DOHH2 (cell line): ENCODE data around the gene WDR18.
"Not testable (repeated sequence)": the region's sequence is repeated elsewhere in the genome, so short reads cannot be mapped to it uniquely, and the experiment has no call there.

Experiments used
- H3F3A ChIP-seq: fragments of 200-600 bp; sonication (generic), shearing (Covaris generic); 2 replicates; pipeline ENCODE4 v1.6.0; 2016; ENCODE audit warnings: antibody characterized with exemption, mild to moderate bottlenecking; ENCODE audit not compliant: control insufficient read depth, insufficient read depth
- H3K27ac ChIP-seq: fragments of 200-600 bp; sonication (generic); 2 replicates; pipeline ENCODE4 v1.5.1; 2014; ENCODE audit warnings: low read depth, mild to moderate bottlenecking, low read length, moderate library complexity
- H3K27me3 ChIP-seq: fragments of 200-600 bp; sonication (generic); 2 replicates; pipeline ENCODE4 v1.6.1; 2014; ENCODE audit warnings: mild to moderate bottlenecking, low read length, mixed read lengths; ENCODE audit not compliant: control insufficient read depth
- H3K36me3 ChIP-seq: fragments of 200-600 bp; sonication (generic); 2 replicates; pipeline ENCODE4 v1.6.1; 2014; ENCODE audit warnings: mild to moderate bottlenecking, low read length, moderate library complexity, mixed read lengths; ENCODE audit not compliant: control insufficient read depth
- H3K4me1 ChIP-seq: fragments of 200-600 bp; sonication (generic); 2 replicates; pipeline ENCODE4 v1.6.1; 2014; ENCODE audit warnings: mild to moderate bottlenecking, low read length, mixed read lengths; ENCODE audit not compliant: control insufficient read depth
- H3K4me2 ChIP-seq: fragments of 200-600 bp; sonication (generic); 2 replicates; pipeline ENCODE4 v1.6.0; 2014; ENCODE audit warnings: mild to moderate bottlenecking, low read length, moderate library complexity
- H3K4me3 ChIP-seq: fragments of 200-600 bp; sonication (generic); 2 replicates; pipeline ENCODE4 v1.5.1; 2014; ENCODE audit warnings: mild to moderate bottlenecking, low read length, mixed read lengths
- H3K79me2 ChIP-seq: fragments of 200-600 bp; sonication (generic); 2 replicates; pipeline ENCODE4 v1.6.1; 2014; ENCODE audit warnings: mild to moderate bottlenecking, low read length, mixed read lengths; ENCODE audit not compliant: control insufficient read depth
- H3K9me2 ChIP-seq: fragments of 200-600 bp; sonication (generic); replicated peaks from 2 replicates; pipeline ENCODE4 v1.6.1; 2014; ENCODE audit warnings: mild to moderate bottlenecking, low read length, mixed read lengths; ENCODE audit not compliant: control insufficient read depth
- H3K9me3 ChIP-seq: fragments of 200-600 bp; sonication (generic); 2 replicates; pipeline ENCODE4 v1.6.1; 2014; ENCODE audit warnings: antibody characterized with exemption, low read length, mixed read lengths; ENCODE audit not compliant: control insufficient read depth, insufficient read depth
- H4K20me1 ChIP-seq: fragments of 200-600 bp; sonication (generic); 2 replicates; pipeline ENCODE4 v1.6.0; 2014; ENCODE audit warnings: low read depth, mild to moderate bottlenecking, antibody characterized with exemption, low read length, moderate library complexity; ENCODE audit not compliant: control insufficient read depth, insufficient read depth
- CTCF ChIP-seq: fragments of 200-600 bp; sonication (generic); IDR thresholded peaks from one replicate; pipeline ENCODE4 v1.5.1; 2014; ENCODE audit warnings: antibody characterized with exemption, mild to moderate bottlenecking, low read depth, low read length; ENCODE audit not compliant: poor library complexity, severe bottlenecking
- EZH2phosphoT487 ChIP-seq: fragments of 200-600 bp; sonication (generic); IDR thresholded peaks from 2 replicates; pipeline ENCODE4 v1.6.1; 2017; ENCODE audit warnings: borderline replicate concordance, mild to moderate bottlenecking, antibody characterized with exemption, low read length, moderate library complexity, mixed read lengths

Gene WDR18

DNA sequence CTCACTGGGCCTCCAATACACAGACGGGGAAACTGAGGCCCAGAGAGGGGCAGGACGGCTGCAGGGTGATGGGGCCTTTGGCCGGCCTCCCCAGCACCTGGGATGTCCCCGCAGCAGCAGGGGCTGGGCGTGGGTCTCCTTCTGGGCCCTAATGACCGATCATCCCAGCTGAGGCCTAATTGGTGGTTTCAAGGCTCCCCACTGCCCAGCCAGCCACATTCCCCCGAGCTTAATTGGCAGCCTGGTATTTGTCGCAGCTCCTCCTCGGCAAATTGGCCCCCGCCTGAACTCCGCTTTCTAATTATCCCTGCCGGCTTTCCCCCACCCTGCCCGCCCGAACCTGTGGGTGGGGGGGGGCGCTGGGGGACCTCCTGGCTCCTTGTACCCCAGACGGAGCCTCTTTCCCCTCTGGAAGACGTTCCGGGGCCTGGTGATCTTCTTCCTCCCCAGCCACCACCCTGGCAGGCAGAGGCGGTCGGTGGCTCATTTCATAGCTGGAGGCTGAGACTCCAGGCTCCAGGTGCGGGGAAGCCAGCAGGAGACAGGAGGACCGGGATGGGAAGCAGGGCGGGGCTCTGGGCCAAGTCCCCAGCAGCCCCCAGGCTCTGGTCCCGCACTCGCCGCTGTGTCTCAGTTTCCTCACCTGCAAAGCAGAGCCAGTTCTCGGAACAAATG lies 27.2 kb upstream of the WDR18 start:
- no peaks in the 10 kb centered on the region; the same call in 1 of the 2 replicates for H4K20me1 ChIP-seq
- no peak overlapping the region for H3K4me3 ChIP-seq
- no peak overlapping the region for H3K27ac ChIP-seq
- H3K27me3 ChIP-seq, result peaks cover 31% of the 10 kb centered on the region
- H3K4me2 ChIP-seq, result no peak overlapping the region
- no peaks in the 10 kb centered on the region for H3K79me2 ChIP-seq
- TF ChIP-seq EZH2phosphoT487, result no peak
- TF ChIP-seq CTCF, result no peak
- no peaks in the 10 kb centered on the region for H3K9me3 ChIP-seq
- H3K4me1 ChIP-seq, result peaks cover 19% of the 10 kb centered on the region
- no peaks in the 10 kb centered on the region for H3K9me2 ChIP-seq
- H3F3A ChIP-seq, result no peaks in the 10 kb centered on the region
- H3K36me3 ChIP-seq, result no peaks in the 10 kb centered on the region

GRCh38 chr19:957578-957977 lies 26.6 kb upstream of the WDR18 start:
- Histone ChIP-seq H3K27me3 (peaks cover 25% of the 10 kb centered on the region), H3K4me1 (peaks cover 12% of the 10 kb centered on the region)
- H3F3A ChIP-seq, H3K4me2 ChIP-seq, H3K36me3 ChIP-seq, H3K9me2 ChIP-seq, H3K4me3 ChIP-seq, H3K79me2 ChIP-seq, H4K20me1 ChIP-seq, H3K9me3 ChIP-seq, H3K27ac ChIP-seq: not testable (repeated sequence)

DNA sequence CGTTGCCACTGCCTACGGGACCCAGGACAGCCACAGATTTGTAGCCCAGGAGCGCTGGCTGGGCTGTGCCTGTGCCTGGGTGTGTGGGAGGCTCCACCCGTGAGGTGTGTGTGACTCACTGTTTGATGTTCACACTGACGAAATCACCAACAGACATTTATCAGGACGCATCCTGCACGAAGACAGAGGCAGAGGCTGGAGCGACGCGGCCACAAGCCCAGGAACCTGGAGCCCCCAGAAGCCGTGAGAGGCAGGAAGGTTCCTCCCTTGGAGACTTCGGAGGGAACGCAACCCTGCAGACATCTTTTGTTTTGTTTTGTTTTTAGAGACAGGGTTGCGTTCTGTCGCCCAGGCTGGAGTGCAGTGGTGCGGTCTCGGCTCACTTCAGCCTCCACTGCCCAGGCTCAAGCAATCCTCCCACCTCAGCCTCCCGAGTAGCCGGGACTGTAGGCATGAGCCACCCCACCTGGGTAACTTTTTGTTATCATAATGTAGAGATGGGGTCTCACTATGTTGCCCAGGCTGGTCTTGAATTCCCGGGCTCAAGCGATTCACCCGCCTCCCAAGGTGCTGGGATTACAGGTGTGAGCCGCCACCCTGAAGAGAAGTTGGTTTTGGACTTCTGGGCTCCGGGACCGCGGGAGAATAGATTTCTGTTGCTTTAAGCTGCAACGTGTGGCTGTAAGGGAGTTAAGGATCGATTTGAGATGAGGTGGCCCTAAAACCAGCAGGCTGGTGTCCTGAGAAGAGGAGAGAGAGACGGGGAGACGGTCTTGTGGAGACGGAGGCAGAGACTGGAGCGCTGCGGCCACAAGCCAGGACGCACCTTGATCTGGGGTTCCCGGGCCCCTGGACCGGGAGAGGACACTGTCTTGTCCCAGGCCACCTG lies 24.9 kb upstream of the WDR18 start:
- Histone ChIP-seq H3F3A (no peaks in the 10 kb centered on the region), H3K9me2 (no peaks in the 10 kb centered on the region), H3K4me1 (no peaks in the 10 kb centered on the region; the same call in 1 of the 2 replicates), H3K4me2 (no peak overlapping the region), H3K27ac (no peak overlapping the region), H3K36me3 (no peaks in the 10 kb centered on the region), H3K79me2 (no peaks in the 10 kb centered on the region), H3K27me3 (peaks cover 8% of the 10 kb centered on the region), H3K9me3 (no peaks in the 10 kb centered on the region), H4K20me1 (no peaks in the 10 kb centered on the region; the same call in 1 of the 2 replicates), H3K4me3 (no peak overlapping the region)
- TF ChIP-seq CTCF (no peak), EZH2phosphoT487 (no peak)

- Histone ChIP-seq H3K79me2 (no peaks in the 10 kb centered on the region), H3K27ac (no peak overlapping the region), H3K9me3 (no peaks in the 10 kb centered on the region), H3K4me3 (no peak overlapping the region), H3K9me2 (no peaks in the 10 kb centered on the region), H3K4me1 (no peaks in the 10 kb centered on the region), H3F3A (no peaks in the 10 kb centered on the region), H3K27me3 (peaks cover under 1% of the 10 kb centered on the region; the same call in 1 of the 2 replicates), H4K20me1 (no peaks in the 10 kb centered on the region), H3K36me3 (no peaks in the 10 kb centered on the region), H3K4me2 (no peak overlapping the region)
- TF ChIP-seq EZH2phosphoT487 (no peak), CTCF (no peak)
Measured at GRCh38 chr19:960020-960419, 24.1 kb upstream of the WDR18 start.
